HL-60 (cell line): ENCODE results near the gene RPS3.

Experiments
- DNase-seq, 2 experiments: peaks; one replicate each; pipeline ENCODE4 v3.0.0-alpha.2; 2010 to 2020; ENCODE audit warnings: low read depth in 1 of 2, low spot score in 1 of 2
- H3K27ac ChIP-seq: fragments of 250-450 bp; sonication (Bioruptor Pico); replicated peaks from 2 replicates; pipeline ENCODE4 v1.5.1; 2020; ENCODE audit warnings: mild to moderate bottlenecking, moderate library complexity
- H3K27me3 ChIP-seq: fragments of 250-450 bp; sonication (Bioruptor Pico); 2 replicates; pipeline ENCODE4 v1.5.1; 2021; ENCODE audit warnings: mild to moderate bottlenecking, moderate library complexity; ENCODE audit not compliant: insufficient read depth, poor library complexity, severe bottlenecking
- H3K4me3 ChIP-seq: replicated peaks from 2 replicates; pipeline ENCODE4 v1.5.1; 2011; ENCODE audit warnings: mild to moderate bottlenecking, control low read depth, low read length; ENCODE audit not compliant: insufficient read depth
- CTCF ChIP-seq: IDR thresholded peaks from one replicate; pipeline ENCODE4 v1.5.1; 2011; ENCODE audit warnings: low read length, control low read depth, inconsistent platforms; ENCODE audit not compliant: insufficient read depth
- GABPA ChIP-seq: IDR thresholded peaks from 2 replicates; pipeline ENCODE4 v1.6.1; 2012; ENCODE audit warnings: low read depth
- POLR2AphosphoS5 ChIP-seq: IDR thresholded peaks from 2 replicates; pipeline ENCODE4 v1.6.1; 2012; ENCODE audit warnings: low read depth
- SPI1 ChIP-seq: IDR thresholded peaks from 2 replicates; pipeline ENCODE4 v1.6.1; 2012; ENCODE audit warnings: low read depth, mild to moderate bottlenecking, borderline replicate concordance
- TF ChIP-seq, protein P1 (sequence below): IDR thresholded peaks from 2 replicates; pipeline ENCODE4 v1.6.1; 2012; ENCODE audit warnings: low read depth; ENCODE audit not compliant: insufficient replicate concordance

Gene RPS3

GRCh38 chr11:75386942-75387630 is 12.2 kb upstream of the RPS3 start:
- no peak for DNase-seq
- no peak overlapping the region for H3K4me3 ChIP-seq
- no peak for TF ChIP-seq POLR2AphosphoS5
- TF ChIP-seq, protein P1, sequence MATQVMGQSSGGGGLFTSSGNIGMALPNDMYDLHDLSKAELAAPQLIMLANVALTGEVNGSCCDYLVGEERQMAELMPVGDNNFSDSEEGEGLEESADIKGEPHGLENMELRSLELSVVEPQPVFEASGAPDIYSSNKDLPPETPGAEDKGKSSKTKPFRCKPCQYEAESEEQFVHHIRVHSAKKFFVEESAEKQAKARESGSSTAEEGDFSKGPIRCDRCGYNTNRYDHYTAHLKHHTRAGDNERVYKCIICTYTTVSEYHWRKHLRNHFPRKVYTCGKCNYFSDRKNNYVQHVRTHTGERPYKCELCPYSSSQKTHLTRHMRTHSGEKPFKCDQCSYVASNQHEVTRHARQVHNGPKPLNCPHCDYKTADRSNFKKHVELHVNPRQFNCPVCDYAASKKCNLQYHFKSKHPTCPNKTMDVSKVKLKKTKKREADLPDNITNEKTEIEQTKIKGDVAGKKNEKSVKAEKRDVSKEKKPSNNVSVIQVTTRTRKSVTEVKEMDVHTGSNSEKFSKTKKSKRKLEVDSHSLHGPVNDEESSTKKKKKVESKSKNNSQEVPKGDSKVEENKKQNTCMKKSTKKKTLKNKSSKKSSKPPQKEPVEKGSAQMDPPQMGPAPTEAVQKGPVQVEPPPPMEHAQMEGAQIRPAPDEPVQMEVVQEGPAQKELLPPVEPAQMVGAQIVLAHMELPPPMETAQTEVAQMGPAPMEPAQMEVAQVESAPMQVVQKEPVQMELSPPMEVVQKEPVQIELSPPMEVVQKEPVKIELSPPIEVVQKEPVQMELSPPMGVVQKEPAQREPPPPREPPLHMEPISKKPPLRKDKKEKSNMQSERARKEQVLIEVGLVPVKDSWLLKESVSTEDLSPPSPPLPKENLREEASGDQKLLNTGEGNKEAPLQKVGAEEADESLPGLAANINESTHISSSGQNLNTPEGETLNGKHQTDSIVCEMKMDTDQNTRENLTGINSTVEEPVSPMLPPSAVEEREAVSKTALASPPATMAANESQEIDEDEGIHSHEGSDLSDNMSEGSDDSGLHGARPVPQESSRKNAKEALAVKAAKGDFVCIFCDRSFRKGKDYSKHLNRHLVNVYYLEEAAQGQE = no peak
- TF ChIP-seq GABPA = no peak
- no peak for TF ChIP-seq CTCF
- TF ChIP-seq SPI1 = no peak
- no peak overlapping the region for H3K27ac ChIP-seq
- no peaks in the 10 kb centered on the region for H3K27me3 ChIP-seq

- H3K27ac ChIP-seq = no peak overlapping the region
- no peaks in the 10 kb centered on the region for H3K27me3 ChIP-seq
Observed at GRCh38 chr11:75387736-75388294, 11.5 kb upstream of the RPS3 start.

DNA sequence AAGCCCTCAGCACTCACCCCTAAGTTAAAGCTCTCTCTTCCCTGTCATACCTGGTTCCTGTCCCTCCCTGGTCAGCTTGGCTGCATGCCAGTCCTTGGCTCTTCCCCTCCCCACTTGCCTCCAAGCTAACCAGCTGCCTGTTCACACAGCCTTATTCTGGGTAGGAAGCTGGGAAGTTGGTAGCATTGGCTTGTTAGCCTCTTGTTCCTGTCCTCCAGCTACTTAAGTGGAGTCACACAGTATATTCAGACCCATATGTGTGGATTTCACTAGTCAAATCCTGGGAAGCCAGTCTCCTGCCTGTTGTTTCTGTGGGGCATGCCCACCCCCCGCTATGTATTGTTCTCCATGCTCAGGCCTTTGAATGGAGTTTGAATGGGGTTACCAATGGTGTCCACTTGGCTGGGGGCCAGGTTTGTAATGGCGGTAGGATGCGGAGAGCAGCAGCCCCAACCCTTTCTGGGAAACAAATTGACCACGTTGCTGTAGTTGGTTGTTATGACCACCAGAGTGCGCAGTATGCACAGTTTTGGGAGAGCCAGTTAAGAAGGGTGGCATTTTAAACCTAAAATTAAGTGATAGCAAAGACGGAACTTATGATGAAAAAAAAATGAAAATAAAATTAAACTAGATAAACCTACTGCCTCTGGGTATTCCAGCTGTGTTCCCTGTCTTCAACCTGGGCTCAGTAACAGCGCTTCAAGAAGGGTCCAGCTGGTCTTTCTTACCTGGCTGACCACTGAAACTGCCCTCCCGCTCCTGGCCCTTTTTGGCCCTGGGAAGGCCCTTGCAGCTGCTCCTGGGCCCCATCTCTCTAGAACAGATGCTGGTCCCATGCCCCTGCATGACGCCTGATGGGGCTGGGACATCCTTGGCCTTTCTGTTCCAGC is 10.7 kb upstream of the RPS3 start:
- Histone ChIP-seq H3K27ac (no peak overlapping the region), H3K4me3 (no peak overlapping the region), H3K27me3 (no peaks in the 10 kb centered on the region)
- peak; percentile 66 to 78 for DNase-seq
- TF ChIP-seq, protein P1 = no peak
- TF ChIP-seq SPI1 (no peak), CTCF (peak; percentile 66), GABPA (no peak), POLR2AphosphoS5 (no peak)

More at GRCh38 chr11:75387736-75388294, 11.5 kb upstream of the RPS3 start:
- TF ChIP-seq POLR2AphosphoS5 (no peak), SPI1 (no peak)
- no peak for DNase-seq
- no peak overlapping the region for H3K4me3 ChIP-seq

- DNase-seq = no peak
- TF ChIP-seq SPI1 (no peak), POLR2AphosphoS5 (no peak), CTCF (no peak), GABPA (no peak)
- TF ChIP-seq, protein P1 = no peak
- no peaks in the 10 kb centered on the region for H3K27me3 ChIP-seq
- no peak overlapping the region for H3K4me3 ChIP-seq
- H3K27ac ChIP-seq = no peak overlapping the region
Observed at GRCh38 chr11:75389276-75389605, 10.1 kb upstream of the RPS3 start.
